GM18873 (cell line): Measurements from ENCODE around the gene PDE3B.
"Not testable (repeated sequence)": the region's sequence is repeated elsewhere in the genome, so short reads cannot be mapped to it uniquely, and the experiment has no call there.

Source experiments
- ATAC-seq: cut with Tn5 transposase; IDR thresholded peaks from one replicate; pipeline ENCODE4 v1.9.1; 2021; ENCODE audit warnings: mild to moderate bottlenecking, moderate library complexity, moderate number of reproducible peaks; ENCODE audit not compliant: unreplicated experiment, low FRiP score

Gene PDE3B

DNA sequence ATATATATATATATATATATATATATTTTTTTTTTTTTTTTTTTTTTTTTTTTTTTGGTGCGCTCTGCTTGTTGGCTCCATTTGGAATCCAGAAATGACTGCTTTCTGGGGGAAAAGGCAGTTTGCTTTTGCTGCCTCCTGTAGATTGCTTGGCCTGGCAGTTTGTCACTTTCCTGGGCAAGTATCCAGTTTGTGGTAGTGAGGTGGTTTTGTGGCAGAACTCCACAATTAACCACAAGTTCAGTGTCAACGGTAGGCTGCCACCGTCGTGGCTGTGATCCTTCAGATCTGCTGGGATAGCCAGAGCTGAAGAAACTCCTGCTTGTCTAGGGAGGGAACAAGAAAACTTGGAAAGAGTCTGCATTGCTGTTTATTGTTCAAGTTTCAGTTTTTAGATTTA lies 5.0 kb upstream of the PDE3B start:
- no peak for ATAC-seq

DNA sequence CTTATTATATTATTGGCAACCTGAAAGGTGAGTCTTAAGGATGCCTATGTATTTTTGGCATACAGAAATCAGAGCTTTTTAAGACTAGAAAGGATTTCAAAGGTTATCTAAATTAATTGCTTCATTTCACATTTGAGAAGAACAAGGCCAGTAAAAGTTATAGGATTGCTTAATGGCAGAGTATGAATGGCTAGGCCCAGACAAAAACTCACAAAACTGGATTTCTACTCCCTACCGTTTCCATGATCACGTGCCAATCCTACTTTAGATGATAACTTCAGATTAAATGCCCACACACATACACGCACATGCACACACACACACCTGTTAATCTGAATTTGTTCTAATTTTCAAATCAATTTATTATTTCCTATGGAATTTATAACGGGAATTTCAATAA lies 1.8 kb upstream of the PDE3B start:
- ATAC-seq = no peak

DNA sequence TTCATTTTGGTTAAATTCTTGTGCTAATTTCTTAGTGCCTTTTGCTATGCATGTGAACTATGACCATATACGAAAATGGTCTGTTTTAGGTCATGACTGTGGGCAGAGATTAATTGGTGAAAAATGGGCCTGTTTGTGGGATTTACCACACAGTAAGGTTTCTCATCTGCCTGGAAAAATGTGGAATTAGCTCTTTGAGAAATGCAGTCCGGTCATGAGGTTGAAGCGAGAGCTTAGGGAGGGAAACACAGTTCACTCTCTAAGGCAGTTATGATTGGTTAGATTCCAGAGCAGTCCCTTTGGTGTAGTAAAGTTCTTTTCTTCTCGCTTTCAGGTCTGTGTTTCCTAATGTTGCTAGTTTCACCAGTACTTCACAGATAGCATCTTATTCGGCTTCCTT lies 1.2 kb upstream of the PDE3B start:
- no peak for ATAC-seq

DNA sequence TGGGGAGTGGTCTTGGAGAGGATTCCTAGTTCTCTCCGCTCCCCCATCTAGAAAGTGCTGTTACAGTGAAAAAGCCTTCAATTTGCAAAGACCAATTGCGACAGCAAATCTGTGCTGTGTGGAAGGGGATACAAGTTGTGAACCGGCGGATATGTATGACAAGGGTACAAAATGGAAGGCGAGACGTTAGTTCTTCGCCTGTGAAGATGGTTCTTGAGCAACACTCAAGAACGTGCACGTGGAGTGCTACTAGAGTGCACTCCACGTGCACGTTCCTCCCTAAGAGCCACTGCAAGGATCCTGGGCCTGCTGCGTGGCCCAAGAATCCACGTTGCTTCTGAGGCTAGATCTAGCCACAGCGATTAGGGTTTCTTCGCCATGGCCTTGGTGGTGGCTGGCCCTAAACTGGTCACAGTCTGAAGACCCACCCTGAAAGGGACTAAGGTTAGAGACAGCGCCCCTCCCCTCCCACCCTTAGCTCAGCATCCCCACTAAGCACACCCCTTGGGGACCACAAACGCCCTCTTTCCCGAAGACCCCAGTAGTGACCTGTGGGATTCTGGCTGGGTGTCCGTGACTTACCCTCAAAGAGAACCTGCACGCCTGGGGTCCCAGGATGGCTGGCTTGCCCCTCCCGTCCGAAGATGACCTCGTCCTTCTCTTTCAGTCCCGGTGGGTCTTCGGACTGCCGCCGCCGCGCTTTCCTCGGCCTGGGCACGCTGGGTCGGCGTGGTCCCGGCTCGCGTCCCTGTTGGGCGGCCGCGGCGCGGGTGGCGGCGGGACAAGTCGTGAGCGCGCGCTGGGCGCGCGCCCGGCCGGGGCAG lies 519 bp upstream of the PDE3B start:
- no peak for ATAC-seq

DNA sequence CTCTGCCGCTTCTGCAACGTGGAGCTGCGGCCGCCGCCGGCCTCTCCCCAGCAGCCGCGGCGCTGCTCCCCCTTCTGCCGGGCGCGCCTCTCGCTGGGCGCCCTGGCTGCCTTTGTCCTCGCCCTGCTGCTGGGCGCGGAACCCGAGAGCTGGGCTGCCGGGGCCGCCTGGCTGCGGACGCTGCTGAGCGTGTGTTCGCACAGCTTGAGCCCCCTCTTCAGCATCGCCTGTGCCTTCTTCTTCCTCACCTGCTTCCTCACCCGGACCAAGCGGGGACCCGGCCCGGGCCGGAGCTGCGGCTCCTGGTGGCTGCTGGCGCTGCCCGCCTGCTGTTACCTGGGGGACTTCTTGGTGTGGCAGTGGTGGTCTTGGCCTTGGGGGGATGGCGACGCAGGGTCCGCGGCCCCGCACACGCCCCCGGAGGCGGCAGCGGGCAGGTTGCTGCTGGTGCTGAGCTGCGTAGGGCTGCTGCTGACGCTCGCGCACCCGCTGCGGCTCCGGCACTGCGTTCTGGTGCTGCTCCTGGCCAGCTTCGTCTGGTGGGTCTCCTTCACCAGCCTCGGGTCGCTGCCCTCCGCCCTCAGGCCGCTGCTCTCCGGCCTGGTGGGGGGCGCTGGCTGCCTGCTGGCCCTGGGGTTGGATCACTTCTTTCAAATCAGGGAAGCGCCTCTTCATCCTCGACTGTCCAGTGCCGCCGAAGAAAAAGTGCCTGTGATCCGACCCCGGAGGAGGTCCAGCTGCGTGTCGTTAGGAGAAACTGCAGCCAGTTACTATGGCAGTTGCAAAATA lies 816 bp downstream of the PDE3B start:
- peak; percentile 40 for ATAC-seq

DNA sequence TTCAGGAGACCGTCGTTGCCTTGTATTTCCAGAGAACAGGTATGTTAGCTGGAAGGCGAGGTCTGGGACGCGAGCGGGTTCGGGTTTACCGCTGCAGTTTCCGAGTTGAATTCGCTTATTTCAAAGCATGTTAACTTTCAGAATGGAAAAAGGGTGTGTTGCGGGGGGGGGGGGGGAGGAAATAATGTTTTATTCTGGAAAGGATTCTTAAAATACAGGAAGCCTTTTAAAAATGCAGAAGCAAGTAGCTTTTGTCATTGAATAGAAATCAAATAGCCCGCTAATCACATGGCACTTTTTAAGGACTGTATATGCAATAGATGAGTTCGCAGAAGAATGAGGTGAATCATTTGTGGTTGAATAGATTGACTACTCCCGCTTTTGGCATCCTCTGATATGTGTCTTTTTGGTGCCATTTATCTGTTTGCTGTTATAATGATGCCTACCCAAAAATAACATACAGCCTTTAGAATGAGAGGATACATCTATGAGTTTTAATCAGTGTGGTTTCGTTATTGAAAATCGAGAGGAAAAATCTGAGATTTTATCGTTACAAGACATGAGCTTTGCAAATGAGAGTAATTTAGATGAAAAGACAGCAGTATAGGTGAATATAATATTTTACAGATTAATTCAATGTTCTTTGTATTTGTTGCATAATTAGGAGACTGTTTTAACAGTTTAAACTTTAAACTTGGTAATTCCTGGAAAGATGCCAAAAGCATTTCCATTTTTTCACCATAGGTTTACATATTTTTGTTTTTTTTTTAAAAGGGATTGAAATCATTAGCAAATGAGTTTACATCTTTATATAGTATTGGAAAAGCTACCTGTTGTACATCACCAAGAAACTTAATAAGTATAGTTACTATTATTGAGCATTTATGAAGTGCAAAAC lies 1.7 kb downstream of the PDE3B start:
- ATAC-seq = no peak

DNA sequence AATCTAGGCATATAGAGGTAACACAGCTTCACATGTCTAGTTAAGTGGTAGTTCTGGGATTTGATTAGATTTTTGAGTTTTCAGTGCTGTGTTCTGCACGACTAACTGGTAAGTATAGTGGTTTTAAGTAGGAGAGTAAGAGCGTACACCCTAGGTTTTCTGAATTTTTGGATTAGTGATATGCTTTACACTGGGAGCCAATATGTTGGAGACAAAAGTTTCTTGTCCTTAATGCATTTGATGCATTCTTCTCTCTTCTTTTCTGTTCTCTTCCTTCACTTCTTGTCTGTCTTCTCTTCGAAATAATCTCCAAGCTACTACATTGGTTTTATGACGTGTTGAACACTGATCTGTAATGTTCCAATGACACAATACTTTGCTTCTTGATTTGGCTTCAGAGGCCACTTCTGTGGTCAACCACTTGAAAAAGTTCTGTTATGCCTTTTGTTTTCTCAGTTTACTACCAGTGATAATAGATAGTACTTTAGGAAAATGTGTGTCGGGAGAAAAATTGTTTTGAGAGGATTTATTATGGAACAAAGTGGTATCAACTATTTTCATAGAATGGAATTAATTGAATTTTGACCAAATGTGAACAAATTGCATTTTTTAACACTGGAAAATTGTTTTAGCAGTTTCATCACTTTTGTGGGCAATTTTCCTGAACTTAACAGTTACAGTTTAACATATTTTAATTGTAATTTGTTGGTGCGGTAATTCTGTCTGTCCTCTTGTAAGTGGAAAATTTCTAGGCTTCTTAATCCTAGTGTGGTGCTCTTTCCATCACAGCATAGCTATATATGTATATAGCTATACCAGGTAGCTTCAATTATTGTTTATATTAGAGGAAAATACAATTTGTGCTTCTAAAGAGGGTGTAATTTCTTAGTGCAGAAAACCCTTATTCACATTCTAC lies 2.6 kb downstream of the PDE3B start:
- ATAC-seq = no peak

DNA sequence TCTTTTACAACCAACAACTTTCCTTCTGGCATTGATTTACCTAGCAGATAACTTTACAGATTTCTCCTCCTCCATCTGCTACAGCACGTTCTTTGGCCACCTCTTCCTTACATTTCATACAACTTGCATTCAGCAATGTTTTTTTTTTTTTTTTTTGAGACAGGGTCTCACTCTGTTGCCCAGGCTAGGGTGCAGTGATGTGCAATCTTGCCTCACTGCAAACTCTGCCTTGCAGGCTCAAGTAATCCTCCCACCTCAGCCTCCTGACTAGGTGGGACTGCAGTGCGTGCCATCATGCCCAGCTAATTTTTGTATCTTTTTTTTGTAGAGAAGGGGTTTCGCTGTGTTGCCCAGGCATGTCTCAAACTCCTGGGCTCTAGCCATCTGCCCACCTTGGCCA lies 6.5 kb downstream of the PDE3B start:
- no peak for ATAC-seq

DNA sequence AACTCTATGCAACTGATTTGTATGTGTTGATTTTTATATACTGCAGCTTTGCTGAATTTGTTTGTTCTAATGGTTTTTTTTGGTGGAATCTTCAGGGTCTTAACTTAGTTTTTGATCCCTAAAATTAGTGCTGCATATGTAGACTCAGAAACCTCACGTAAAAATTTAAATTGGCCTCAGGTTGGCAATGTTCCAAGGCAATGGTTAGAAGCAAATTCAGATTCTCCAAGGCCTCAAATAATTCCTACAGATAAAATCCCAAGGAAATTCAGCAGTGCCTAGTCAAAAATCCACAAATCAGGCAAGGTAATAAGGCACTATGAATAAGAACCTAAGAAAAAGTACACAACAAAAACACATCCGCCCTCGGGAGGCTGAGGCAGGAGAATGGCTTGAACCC lies 9.5 kb downstream of the PDE3B start:
- ATAC-seq = no peak

DNA sequence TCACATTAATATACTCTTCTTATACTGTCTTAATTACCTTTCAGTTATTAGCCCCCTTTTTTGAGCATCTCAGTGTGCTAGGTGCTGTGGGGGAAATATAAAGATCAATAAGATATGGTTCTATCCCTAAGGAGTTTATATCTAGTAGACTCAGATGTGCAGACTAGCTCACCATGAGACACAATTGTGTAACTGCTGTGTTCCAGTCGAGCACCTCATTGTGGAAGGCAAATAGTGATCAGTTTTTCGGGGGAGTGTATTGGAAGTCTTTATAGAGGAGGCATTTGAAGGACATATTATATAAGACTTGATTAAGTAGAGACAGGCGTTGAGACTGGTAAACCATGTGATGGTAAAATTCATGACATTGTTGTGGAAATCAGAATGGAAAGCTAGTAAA lies 11.8 kb downstream of the PDE3B start:
- ATAC-seq = no peak

DNA sequence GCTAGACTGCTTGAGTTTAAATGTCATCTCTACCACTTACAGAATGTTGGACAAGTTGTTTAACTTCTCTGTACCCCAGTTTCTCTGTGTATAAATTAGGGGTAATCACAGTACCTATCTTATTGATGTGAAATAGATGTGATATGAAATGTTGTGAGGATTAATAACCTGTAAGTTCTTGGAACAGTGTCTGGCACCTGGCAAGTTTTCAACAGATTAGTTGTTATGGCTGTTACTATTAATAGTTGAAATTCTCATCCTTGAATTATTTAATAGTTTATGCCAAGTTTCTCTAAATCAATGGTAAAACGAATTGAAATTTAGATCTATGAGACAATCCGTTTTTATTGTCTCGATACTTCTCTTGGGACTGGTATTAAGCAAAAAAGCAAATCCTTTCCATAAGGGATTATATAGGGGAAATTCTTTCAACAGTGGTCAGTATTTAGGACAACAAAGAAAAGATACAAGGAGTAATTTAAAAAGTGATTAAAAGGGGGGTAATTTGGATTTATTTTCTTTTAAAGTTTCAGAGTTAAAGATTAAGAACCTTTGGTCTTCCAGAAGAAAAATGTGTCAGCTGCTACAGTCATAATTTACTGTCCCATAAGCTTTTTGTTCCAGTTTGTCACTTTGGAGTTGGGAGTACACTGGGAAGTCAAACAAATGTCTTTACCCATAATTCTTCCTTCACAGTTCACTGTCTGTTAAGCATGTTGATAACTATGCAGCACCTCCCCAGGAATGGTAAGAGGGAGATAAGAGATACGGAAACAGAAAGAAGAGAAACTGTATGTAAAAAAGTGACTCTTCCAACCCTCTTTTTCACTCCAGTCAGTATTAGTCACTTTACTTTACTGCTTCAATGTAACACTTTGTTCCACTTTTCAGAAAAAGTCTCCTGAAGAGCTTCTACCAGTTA lies 13.2 kb downstream of the PDE3B start:
- ATAC-seq = no peak

DNA sequence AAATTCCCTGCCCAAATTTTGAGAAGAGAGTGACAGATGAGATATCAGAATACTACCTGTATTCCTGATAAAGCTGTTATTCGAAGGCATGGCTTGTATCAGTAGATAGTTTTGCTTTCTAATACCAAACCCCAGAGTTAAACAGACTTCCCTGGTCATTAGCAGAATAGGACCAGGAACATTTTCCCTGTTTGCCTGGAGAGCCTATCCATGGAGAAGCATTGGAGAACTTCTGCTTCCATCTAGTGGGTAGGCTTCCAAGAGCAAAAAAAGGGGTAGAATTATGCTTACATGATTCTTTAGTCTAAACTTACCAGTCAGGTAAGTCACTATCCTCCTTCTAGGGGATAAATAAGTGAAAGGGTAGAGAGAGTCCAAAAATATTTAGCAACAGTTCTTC lies 14.2 kb downstream of the PDE3B start:
- no peak for ATAC-seq

DNA sequence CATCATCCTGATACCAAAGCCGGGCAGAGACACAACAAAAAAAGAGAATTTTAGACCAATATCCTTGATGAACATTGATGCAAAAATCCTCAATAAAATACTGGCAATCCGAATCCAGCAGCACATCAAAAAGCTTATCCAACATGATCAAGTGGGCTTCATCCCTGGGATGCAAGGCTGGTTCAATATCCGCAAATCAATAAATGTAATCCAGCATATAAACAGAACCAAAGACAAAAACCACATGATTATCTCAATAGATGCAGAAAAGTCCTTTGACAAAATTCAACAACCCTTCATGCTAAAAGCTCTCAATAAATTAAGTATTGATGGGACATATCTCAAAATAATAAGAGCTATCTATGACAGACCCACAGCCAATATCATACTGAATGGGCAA lies 21.3 kb downstream of the PDE3B start:
- ATAC-seq = not testable (repeated sequence)

DNA sequence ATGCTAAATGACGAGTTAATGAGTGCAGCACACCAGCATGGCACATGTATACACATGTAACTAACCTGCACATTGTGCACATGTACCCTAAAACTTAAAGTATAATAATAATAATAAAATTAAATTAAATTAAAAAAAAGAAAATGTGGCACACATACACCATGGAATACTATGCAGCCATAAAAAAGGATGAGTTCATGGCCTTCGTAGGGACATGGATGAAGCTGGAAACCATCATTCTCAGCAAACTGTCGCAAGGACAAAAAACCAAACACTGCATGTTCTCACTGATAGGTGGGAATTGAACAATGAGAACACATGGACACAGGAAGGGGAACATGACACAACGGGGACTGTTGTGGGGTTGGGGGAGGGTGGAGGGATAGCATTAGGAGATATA lies 23.7 kb downstream of the PDE3B start:
- not testable (repeated sequence) for ATAC-seq

DNA sequence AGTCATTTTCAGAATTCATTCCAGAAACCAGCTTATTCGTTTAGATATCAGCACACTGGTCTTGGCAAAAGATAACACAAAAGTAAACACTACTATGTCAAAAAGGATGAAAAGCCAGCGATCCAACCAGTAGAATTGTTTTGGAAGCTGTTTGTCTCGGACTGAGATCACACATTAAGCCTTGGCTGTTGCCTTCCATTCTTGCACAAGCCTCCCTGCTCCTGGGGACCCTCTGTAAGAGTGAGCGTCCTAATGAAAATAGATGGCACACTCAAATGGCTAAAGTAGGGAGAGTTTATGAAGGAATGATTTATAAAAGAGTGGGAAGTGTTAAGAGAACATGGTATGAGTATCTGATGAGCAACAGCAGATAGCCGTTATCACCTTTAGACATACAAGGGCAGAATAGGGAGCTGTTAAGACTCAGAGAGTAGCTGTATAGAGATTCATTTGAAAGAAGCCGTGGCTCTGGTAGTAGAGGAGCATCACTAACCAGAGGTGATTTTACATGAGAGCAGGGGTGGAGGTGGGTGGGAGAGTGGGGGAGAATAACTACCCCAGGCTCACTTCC lies 25.2 kb downstream of the PDE3B start:
- ATAC-seq = no peak

DNA sequence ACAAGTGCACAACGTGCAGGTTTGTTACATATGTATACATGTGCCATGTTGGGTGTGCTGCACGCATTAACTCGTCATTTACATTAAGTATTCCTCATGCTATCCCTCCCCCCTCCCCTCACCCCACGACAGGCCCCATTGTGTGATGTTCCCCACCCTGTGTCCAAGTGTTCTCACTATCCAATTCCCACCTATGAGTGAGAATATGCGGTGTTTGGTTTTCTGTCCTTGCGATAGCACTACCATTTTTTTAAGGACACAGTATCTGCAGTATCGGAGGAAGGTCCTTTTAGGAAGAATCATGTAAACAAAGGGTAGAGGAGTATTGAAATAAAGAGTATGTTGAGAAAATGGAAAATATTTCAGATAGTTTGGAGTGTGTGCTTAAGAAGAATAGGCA lies 25.9 kb downstream of the PDE3B start:
- ATAC-seq = no peak

DNA sequence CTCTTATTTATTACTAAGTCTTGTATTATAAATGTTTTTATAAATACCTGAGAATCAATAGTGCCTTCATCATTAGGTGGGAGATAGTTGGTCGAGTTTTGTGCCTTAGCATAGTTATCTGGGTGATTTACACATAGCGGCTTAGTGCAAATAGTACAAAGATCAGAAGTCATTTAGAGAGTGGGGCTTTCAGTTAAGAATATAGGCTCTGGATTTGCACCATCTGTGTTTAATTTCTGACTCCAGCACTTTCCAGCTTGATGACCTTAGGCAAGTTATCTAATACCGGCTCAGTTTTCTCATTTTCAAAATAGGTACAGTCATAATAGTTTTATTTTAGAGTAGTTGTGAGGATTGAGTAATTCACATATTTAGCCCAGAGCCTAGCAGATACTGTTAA lies 26.4 kb downstream of the PDE3B start:
- no peak for ATAC-seq

DNA sequence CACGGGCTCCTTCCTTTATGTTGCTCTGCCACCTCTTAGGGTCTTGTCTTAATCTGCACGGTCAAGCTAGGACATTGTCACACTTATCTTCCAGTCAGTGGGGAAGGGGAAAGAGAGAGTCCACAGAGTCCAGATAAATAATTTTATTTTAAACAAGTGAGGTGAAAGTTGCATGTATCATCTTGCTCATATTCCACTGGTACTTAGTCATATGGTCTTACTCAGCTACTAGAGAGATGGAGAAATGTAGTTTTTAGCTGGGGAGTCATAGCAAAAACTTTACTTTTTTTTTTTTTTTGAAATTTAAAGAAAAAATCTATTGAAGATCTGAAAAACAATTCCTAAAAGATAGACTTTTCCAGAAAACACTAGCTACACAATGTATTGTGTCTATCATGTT lies 29.0 kb downstream of the PDE3B start:
- ATAC-seq = no peak

DNA sequence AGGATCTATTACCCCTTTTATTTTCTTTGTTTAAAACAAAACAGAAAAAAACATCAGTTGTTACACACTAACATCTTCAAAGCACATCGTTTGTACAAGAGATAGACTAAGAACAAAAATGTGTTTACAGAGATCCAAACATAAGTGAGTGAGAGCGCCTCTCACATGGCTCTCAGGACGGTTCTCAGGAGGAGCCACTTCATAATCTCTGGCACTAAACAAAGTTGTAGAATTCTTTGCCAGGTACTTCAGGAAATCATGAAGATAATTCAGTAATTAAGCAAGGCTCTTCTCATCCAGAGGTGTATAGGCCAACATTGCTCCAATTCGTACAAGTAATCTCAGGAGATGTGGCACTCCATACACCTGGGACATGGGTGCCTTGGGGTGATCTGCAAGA lies 29.8 kb downstream of the PDE3B start:
- ATAC-seq = no peak
